ENCODE measurements around the gene GNE.
A peak's percentile ranks its signal among the peaks of the same experiment; 100 is the strongest.

GNE gene

GRCh38 chr9:36213989-36214388 lies 44.3 kb downstream of the GNE start:
- H3K36me3 ChIP-seq (ENCODE audit: control insufficient read depth, insufficient read depth, low read length) = peaks cover 18% of the 10 kb centered on the region
- H2BK15ac ChIP-seq (replicated peaks; ENCODE audit: low read depth) = no peak overlapping the region
- H3K27me3 ChIP-seq (ENCODE audit: insufficient read depth, low read length, poor library complexity) = no peaks in the 10 kb centered on the region
- H3K4me3 ChIP-seq (ENCODE audit: low read length) = no peak overlapping the region
- H3K56ac ChIP-seq (ENCODE audit: low read length) = no peak overlapping the region
- no peak overlapping the region for H3K18ac ChIP-seq (ENCODE audit: low read length)
- no peak overlapping the region for H3K4me2 ChIP-seq (ENCODE audit: low read length)
- no peak overlapping the region for H2BK120ac ChIP-seq (ENCODE audit: low read depth, low read length)
- no peak overlapping the region for H2AK5ac ChIP-seq (ENCODE audit: low read length)
- peaks cover 23% of the 10 kb centered on the region for H3K79me1 ChIP-seq (ENCODE audit: low read length)
- H3K79me2 ChIP-seq (ENCODE audit: control insufficient read depth, insufficient read depth, low read length) = peaks cover 15% of the 10 kb centered on the region
- H4K5ac ChIP-seq (ENCODE audit: low read length) = no peak overlapping the region
- no peak overlapping the region for H3K9ac ChIP-seq (ENCODE audit: low read length)
- no peak overlapping the region for H3K4ac ChIP-seq (ENCODE audit: low read depth, low read length)
- no peak overlapping the region for H3K23ac ChIP-seq (ENCODE audit: low read length)
- H3K4me1 ChIP-seq (ENCODE audit: control insufficient read depth, low read depth, low read length) = no peaks in the 10 kb centered on the region
- no peak overlapping the region for H2BK5ac ChIP-seq (ENCODE audit: low read length)
- H4K8ac ChIP-seq (ENCODE audit: low read depth, low read length) = no peak overlapping the region
- no CpG with 5 or more reads among the region's 4 CpGs for WGBS (ENCODE audit: extremely low coverage, insufficient coverage, low lambda C conversion rate)
- H3K27ac ChIP-seq (ENCODE audit: low read depth, low read length) = no peak overlapping the region
- no peak for DNase-seq

DNA sequence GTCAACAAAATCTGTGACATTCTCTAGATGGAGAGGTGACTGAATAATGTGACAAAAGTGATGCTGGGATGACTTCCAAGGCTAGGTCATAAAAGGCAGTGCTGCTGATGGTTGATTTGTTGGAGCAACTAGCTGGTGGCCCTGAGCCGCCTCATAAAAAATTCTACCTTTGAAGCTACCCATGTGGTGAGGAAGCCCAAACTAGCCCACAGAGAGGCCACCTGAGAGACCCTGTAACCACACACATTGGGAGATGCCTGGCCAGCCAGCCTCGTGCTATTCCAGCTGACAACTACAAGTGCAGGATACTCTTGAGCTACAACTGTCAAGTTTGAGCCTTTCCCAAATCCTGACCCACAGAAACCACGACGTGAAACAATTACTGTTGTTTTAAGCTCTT lies 44.9 kb downstream of the GNE start:
- Histone ChIP-seq H3K4me3 (ENCODE audit: low read length) (no peak overlapping the region), H3K27me3 (ENCODE audit: insufficient read depth, low read length, poor library complexity) (no peaks in the 10 kb centered on the region), H2BK15ac (replicated peaks; ENCODE audit: low read depth) (no peak overlapping the region), H2AK5ac (ENCODE audit: low read length) (no peak overlapping the region), H3K18ac (ENCODE audit: low read length) (no peak overlapping the region), H3K9ac (ENCODE audit: low read length) (no peak overlapping the region), H3K79me2 (ENCODE audit: control insufficient read depth, insufficient read depth, low read length) (peaks cover 21% of the 10 kb centered on the region), H3K4ac (ENCODE audit: low read depth, low read length) (no peak overlapping the region), H4K5ac (ENCODE audit: low read length) (no peak overlapping the region), H4K8ac (ENCODE audit: low read depth, low read length) (no peak overlapping the region), H2BK5ac (ENCODE audit: low read length) (no peak overlapping the region), H3K27ac (ENCODE audit: low read depth, low read length) (no peak overlapping the region), H2BK120ac (ENCODE audit: low read depth, low read length) (no peak overlapping the region), H3K79me1 (ENCODE audit: low read length) (peaks cover 29% of the 10 kb centered on the region), H3K4me1 (ENCODE audit: control insufficient read depth, low read depth, low read length) (no peaks in the 10 kb centered on the region), H3K23ac (ENCODE audit: low read length) (no peak overlapping the region), H3K56ac (ENCODE audit: low read length) (no peak overlapping the region), H3K36me3 (ENCODE audit: control insufficient read depth, insufficient read depth, low read length) (peaks cover 23% of the 10 kb centered on the region), H3K4me2 (ENCODE audit: low read length) (no peak overlapping the region)
- no CpG with 5 or more reads among the region's 4 CpGs for WGBS (ENCODE audit: extremely low coverage, insufficient coverage, low lambda C conversion rate)
- DNase-seq = no peak

DNA sequence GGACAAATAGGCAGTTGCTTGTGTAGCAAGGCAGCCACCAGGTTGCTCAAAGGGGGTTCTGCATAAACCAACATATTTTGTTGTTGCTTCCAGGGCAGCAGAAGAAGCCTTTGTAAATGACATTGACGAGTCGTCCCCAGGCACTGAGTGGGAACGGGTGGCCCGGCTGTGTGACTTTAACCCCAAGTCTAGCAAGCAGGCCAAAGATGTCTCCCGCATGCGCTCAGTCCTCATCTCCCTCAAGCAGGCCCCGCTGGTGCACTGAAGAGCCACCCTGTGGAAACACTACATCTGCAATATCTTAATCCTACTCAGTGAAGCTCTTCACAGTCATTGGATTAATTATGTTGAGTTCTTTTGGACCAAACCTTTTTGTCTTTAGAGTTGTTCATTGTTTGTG lies 46.7 kb downstream of the GNE start:
- H2BK120ac ChIP-seq (ENCODE audit: low read depth, low read length) = no peak overlapping the region
- no peak overlapping the region for H3K4ac ChIP-seq (ENCODE audit: low read depth, low read length)
- H4K5ac ChIP-seq (ENCODE audit: low read length) = no peak overlapping the region
- H3K4me3 ChIP-seq (ENCODE audit: low read length) = no peak overlapping the region
- no peak overlapping the region for H4K8ac ChIP-seq (ENCODE audit: low read depth, low read length)
- no peak overlapping the region for H3K23ac ChIP-seq (ENCODE audit: low read length)
- no peak overlapping the region for H3K4me2 ChIP-seq (ENCODE audit: low read length)
- H2BK5ac ChIP-seq (ENCODE audit: low read length) = no peak overlapping the region
- H3K27me3 ChIP-seq (ENCODE audit: insufficient read depth, low read length, poor library complexity) = no peaks in the 10 kb centered on the region
- H3K27ac ChIP-seq (ENCODE audit: low read depth, low read length) = no peak overlapping the region
- peaks cover 33% of the 10 kb centered on the region for H3K79me2 ChIP-seq (ENCODE audit: control insufficient read depth, insufficient read depth, low read length)
- no peak overlapping the region for H3K18ac ChIP-seq (ENCODE audit: low read length)
- H3K79me1 ChIP-seq (ENCODE audit: low read length) = peaks cover 38% of the 10 kb centered on the region
- H3K36me3 ChIP-seq (ENCODE audit: control insufficient read depth, insufficient read depth, low read length) = peaks cover 21% of the 10 kb centered on the region
- H2BK15ac ChIP-seq (replicated peaks; ENCODE audit: low read depth) = no peak overlapping the region
- H2AK5ac ChIP-seq (ENCODE audit: low read length) = no peak overlapping the region
- no peaks in the 10 kb centered on the region for H3K4me1 ChIP-seq (ENCODE audit: control insufficient read depth, low read depth, low read length)
- DNase-seq = no peak
- H3K56ac ChIP-seq (ENCODE audit: low read length) = no peak overlapping the region
- WGBS (ENCODE audit: extremely low coverage, insufficient coverage, low lambda C conversion rate) = no CpG with 5 or more reads among the region's 7 CpGs
- H3K9ac ChIP-seq (ENCODE audit: low read length) = no peak overlapping the region

DNA sequence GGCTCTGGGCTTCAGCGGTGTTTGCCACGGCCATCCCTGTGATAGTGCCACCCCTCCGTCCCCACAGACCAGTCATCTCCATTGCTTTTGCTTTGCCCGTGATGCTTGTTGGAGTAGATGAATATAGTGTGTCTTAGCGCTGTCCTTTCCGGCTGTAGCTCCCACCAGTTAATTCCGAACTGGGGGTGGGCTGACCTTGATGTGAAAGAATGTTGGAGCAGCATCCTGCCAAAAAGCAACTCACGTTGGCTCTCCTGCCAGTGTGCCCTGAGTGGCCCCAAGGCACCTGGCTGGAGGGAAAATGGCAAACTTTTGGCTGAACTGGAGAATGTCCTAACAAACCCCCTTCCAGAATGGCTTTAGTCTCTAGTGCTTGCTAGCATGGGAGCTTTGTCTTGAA lies 47.5 kb downstream of the GNE start:
- Histone ChIP-seq H3K79me2 (ENCODE audit: control insufficient read depth, insufficient read depth, low read length) (peaks cover 33% of the 10 kb centered on the region), H3K18ac (ENCODE audit: low read length) (no peak overlapping the region), H3K4me1 (ENCODE audit: control insufficient read depth, low read depth, low read length) (no peaks in the 10 kb centered on the region), H3K27ac (ENCODE audit: low read depth, low read length) (no peak overlapping the region), H4K8ac (ENCODE audit: low read depth, low read length) (no peak overlapping the region), H4K5ac (ENCODE audit: low read length) (no peak overlapping the region), H3K27me3 (ENCODE audit: insufficient read depth, low read length, poor library complexity) (no peaks in the 10 kb centered on the region), H2BK120ac (ENCODE audit: low read depth, low read length) (no peak overlapping the region), H2BK5ac (ENCODE audit: low read length) (no peak overlapping the region), H3K4me2 (ENCODE audit: low read length) (no peak overlapping the region), H3K56ac (ENCODE audit: low read length) (no peak overlapping the region), H3K4me3 (ENCODE audit: low read length) (no peak overlapping the region), H3K9ac (ENCODE audit: low read length) (no peak overlapping the region), H3K23ac (ENCODE audit: low read length) (no peak overlapping the region), H3K4ac (ENCODE audit: low read depth, low read length) (no peak overlapping the region), H3K36me3 (ENCODE audit: control insufficient read depth, insufficient read depth, low read length) (peaks cover 23% of the 10 kb centered on the region), H2AK5ac (ENCODE audit: low read length) (no peak overlapping the region), H3K79me1 (ENCODE audit: low read length) (peaks cover 40% of the 10 kb centered on the region), H2BK15ac (replicated peaks; ENCODE audit: low read depth) (no peak overlapping the region)
- DNase-seq = no peak
- no CpG with 5 or more reads among the region's 8 CpGs for WGBS (ENCODE audit: extremely low coverage, insufficient coverage, low lambda C conversion rate)

- Histone ChIP-seq H3K9ac (ENCODE audit: low read length) (no peak overlapping the region), H2BK15ac (replicated peaks; ENCODE audit: low read depth) (no peak overlapping the region), H3K4me1 (ENCODE audit: control insufficient read depth, low read depth, low read length) (no peaks in the 10 kb centered on the region), H3K79me2 (ENCODE audit: control insufficient read depth, insufficient read depth, low read length) (peaks cover 36% of the 10 kb centered on the region), H2BK5ac (ENCODE audit: low read length) (no peak overlapping the region), H2AK5ac (ENCODE audit: low read length) (no peak overlapping the region), H4K5ac (ENCODE audit: low read length) (no peak overlapping the region), H3K4ac (ENCODE audit: low read depth, low read length) (no peak overlapping the region), H3K4me2 (ENCODE audit: low read length) (no peak overlapping the region), H3K23ac (ENCODE audit: low read length) (no peak overlapping the region), H3K4me3 (ENCODE audit: low read length) (no peak overlapping the region), H3K56ac (ENCODE audit: low read length) (no peak overlapping the region), H3K18ac (ENCODE audit: low read length) (no peak overlapping the region), H3K27me3 (ENCODE audit: insufficient read depth, low read length, poor library complexity) (no peaks in the 10 kb centered on the region), H3K27ac (ENCODE audit: low read depth, low read length) (no peak overlapping the region), H4K8ac (ENCODE audit: low read depth, low read length) (no peak overlapping the region), H3K36me3 (ENCODE audit: control insufficient read depth, insufficient read depth, low read length) (peaks cover 26% of the 10 kb centered on the region), H3K79me1 (ENCODE audit: low read length) (peaks cover 38% of the 10 kb centered on the region), H2BK120ac (ENCODE audit: low read depth, low read length) (no peak overlapping the region)
- DNase-seq = no peak
- no CpG with 5 or more reads among the region's 10 CpGs for WGBS (ENCODE audit: extremely low coverage, insufficient coverage, low lambda C conversion rate)
These were observed 49.6 kb downstream of the GNE start for GRCh38 chr9:36208521-36209253.

GRCh38 chr9:36207546-36208012 lies 50.7 kb downstream of the GNE start:
- no peak overlapping the region for H2BK120ac ChIP-seq (ENCODE audit: low read depth, low read length)
- no peak overlapping the region for H2AK5ac ChIP-seq (ENCODE audit: low read length)
- peaks cover 36% of the 10 kb centered on the region for H3K79me2 ChIP-seq (ENCODE audit: control insufficient read depth, insufficient read depth, low read length)
- H3K4me2 ChIP-seq (ENCODE audit: low read length) = no peak overlapping the region
- no peaks in the 10 kb centered on the region for H3K27me3 ChIP-seq (ENCODE audit: insufficient read depth, low read length, poor library complexity)
- H4K8ac ChIP-seq (ENCODE audit: low read depth, low read length) = no peak overlapping the region
- H3K56ac ChIP-seq (ENCODE audit: low read length) = no peak overlapping the region
- H3K4ac ChIP-seq (ENCODE audit: low read depth, low read length) = no peak overlapping the region
- no peak overlapping the region for H3K4me3 ChIP-seq (ENCODE audit: low read length)
- no peaks in the 10 kb centered on the region for H3K4me1 ChIP-seq (ENCODE audit: control insufficient read depth, low read depth, low read length)
- peaks cover 26% of the 10 kb centered on the region for H3K36me3 ChIP-seq (ENCODE audit: control insufficient read depth, insufficient read depth, low read length)
- no peak overlapping the region for H4K5ac ChIP-seq (ENCODE audit: low read length)
- no CpG with 5 or more reads among the region's 1 CpG for WGBS (ENCODE audit: extremely low coverage, insufficient coverage, low lambda C conversion rate)
- H3K23ac ChIP-seq (ENCODE audit: low read length) = no peak overlapping the region
- no peak overlapping the region for H3K9ac ChIP-seq (ENCODE audit: low read length)
- peaks cover 36% of the 10 kb centered on the region for H3K79me1 ChIP-seq (ENCODE audit: low read length)
- no peak overlapping the region for H3K18ac ChIP-seq (ENCODE audit: low read length)
- no peak overlapping the region for H2BK15ac ChIP-seq (replicated peaks; ENCODE audit: low read depth)
- DNase-seq = peak; percentile 21
- no peak overlapping the region for H2BK5ac ChIP-seq (ENCODE audit: low read length)
- H3K27ac ChIP-seq (ENCODE audit: low read depth, low read length) = no peak overlapping the region

All from mesendoderm (in vitro differentiated cells).